Thymus (tissue), 11 donors: ENCODE measurements around the gene BAHD1. TPM values are rescaled to one million over a fixed set of nuclear protein-coding genes. Genes with fewer than 3 reads are reported as not detected.

Experiments
- DNase-seq, 9 donors: peaks; one replicate each; pipeline ENCODE4 v3.0.0-alpha.2; 2013; ENCODE audit warnings: low spot score in 9 of 9, low read depth in 6 of 9, missing footprints in 1 of 9
- H3K27ac ChIP-seq, 2 donors: one replicate each; pipeline ENCODE4 v1.5.1; 2013; ENCODE audit warnings: control low read depth in 1 of 2, low read depth in 1 of 2, low read length in 1 of 2, mild to moderate bottlenecking in 1 of 2, moderate library complexity in 1 of 2
- H3K27me3 ChIP-seq, 2 donors: one replicate each; pipeline ENCODE4 v1.5.1; 2013; ENCODE audit warnings: low read length in 1 of 2; ENCODE audit not compliant: control insufficient read depth in 2 of 2, insufficient read depth in 1 of 2
- H3K36me3 ChIP-seq, 2 donors: one replicate each; pipeline ENCODE4 v1.5.1; 2013; ENCODE audit warnings: low read length in 1 of 2, mild to moderate bottlenecking in 1 of 2, moderate library complexity in 1 of 2; ENCODE audit not compliant: control insufficient read depth in 2 of 2, insufficient read depth in 2 of 2
- H3K4me1 ChIP-seq, 2 donors: one replicate each; pipeline ENCODE4 v1.5.1; 2013; ENCODE audit warnings: low read length in 2 of 2; ENCODE audit not compliant: control insufficient read depth in 2 of 2, insufficient read depth in 2 of 2
- H3K4me3 ChIP-seq, 2 donors: one replicate each; pipeline ENCODE4 v1.5.1; 2013; ENCODE audit warnings: low read length in 2 of 2, control low read depth in 1 of 2, mild to moderate bottlenecking in 1 of 2
- H3K9me3 ChIP-seq, 2 donors: one replicate each; pipeline ENCODE4 v1.5.1; 2013; ENCODE audit warnings: low read length in 1 of 2, mild to moderate bottlenecking in 1 of 2; ENCODE audit not compliant: control insufficient read depth in 2 of 2, insufficient read depth in 1 of 2
- WGBS: extraction: QIAGEN DNeasy Blood & Tissue Kit; methylation state at CpG from one replicate; pipeline ENCODE4 v1.1.7; 2013; 5-methylcytosine and 5-hydroxymethylcytosine counted together
- polyA plus RNA-seq: library from polyadenylated mRNA; stranded (reverse); fragments of 200-250 nt; gene quantifications from one replicate; pipeline ENCODE4 v1.2.3, GENCODE V29; 2013
- total RNA-seq: library from RNA; stranded (reverse); fragments of 120-200 nt; gene quantifications from one replicate; pipeline ENCODE4 v1.2.4, GENCODE V29; 2013
- donor health status: healthy.

Gene BAHD1
- total and polyA plus RNA-seq, 2 donors, result 9.4 to 19.1 TPM

- 92% methylated on average over 7 of the region's 7 CpGs for WGBS
- peaks cover 0 to 5% of the 10 kb centered on the region in 2 donors for H3K27me3 ChIP-seq
- no peak for DNase-seq
- H3K4me1 ChIP-seq, result peaks cover 3 to 19% of the 10 kb centered on the region in 2 donors
- no peak overlapping the region for H3K4me3 ChIP-seq
- H3K36me3 ChIP-seq, result peaks cover 31 to 47% of the 10 kb centered on the region in 2 donors
- no peaks in the 10 kb centered on the region for H3K9me3 ChIP-seq
- H3K27ac ChIP-seq, result no peak overlapping the region
Observed at GRCh38 chr15:40466426-40467260, 25.9 kb downstream of the BAHD1 start.

GRCh38 chr15:40467261-40467615 is 26.5 kb downstream of the BAHD1 start:
- no peak for DNase-seq
- no peak overlapping the region for H3K27ac ChIP-seq
- H3K4me1 ChIP-seq, result peaks cover 7 to 24% of the 10 kb centered on the region in 2 donors
- no peak overlapping the region for H3K4me3 ChIP-seq
- peaks cover 28 to 42% of the 10 kb centered on the region in 2 donors for H3K36me3 ChIP-seq
- H3K27me3 ChIP-seq, result peaks cover 0 to 7% of the 10 kb centered on the region in 2 donors
- no peaks in the 10 kb centered on the region for H3K9me3 ChIP-seq

GRCh38 chr15:40468898-40469331 is 28.2 kb downstream of the BAHD1 start:
- H3K4me1 ChIP-seq, result peaks cover 11 to 25% of the 10 kb centered on the region in 2 donors
- H3K4me3 ChIP-seq, result no peak overlapping the region
- no peak for DNase-seq
- H3K27me3 ChIP-seq, result peaks cover 0 to 7% of the 10 kb centered on the region in 2 donors
- no peak overlapping the region for H3K27ac ChIP-seq
- no peaks in the 10 kb centered on the region for H3K9me3 ChIP-seq
- peaks cover 21 to 31% of the 10 kb centered on the region in 2 donors for H3K36me3 ChIP-seq
- WGBS, result 95% methylated on average over 4 of the region's 4 CpGs

- 96% methylated on average over 7 of the region's 7 CpGs for WGBS
Observed at GRCh38 chr15:40469776-40470390, 29.1 kb downstream of the BAHD1 start.

GRCh38 chr15:40470423-40471104 is 29.8 kb downstream of the BAHD1 start, which contains the start of gene CHST14:
TSS of gene CHST14 (plus strand) at chr15:40470984. CDS start at chr15:40471214, 230 bp downstream.
- H3K4me1 ChIP-seq, result peaks cover 11 to 21% of the 10 kb centered on the region in 2 donors
- H3K27me3 ChIP-seq, result peaks cover 0 to 7% of the 10 kb centered on the region in 2 donors
- H3K9me3 ChIP-seq, result no peaks in the 10 kb centered on the region
- H3K36me3 ChIP-seq, result peaks cover 7 to 15% of the 10 kb centered on the region in 2 donors
- peak within 1 kb of the TSS; percentile 47 to 61 for H3K27ac ChIP-seq
- H3K4me3 ChIP-seq, result peak within 1 kb of the TSS; percentile 61 to 87
- peak in 6 of 9 donors; percentile 42 to 80 (median 58) for DNase-seq
- 9% methylated on average over 52 of the region's 52 CpGs for WGBS

More at GRCh38 chr15:40469776-40470390, 29.1 kb downstream of the BAHD1 start:
- Histone ChIP-seq H3K4me3 (peak overlapping the region in 1 of 2 donors; percentile 41), H3K4me1 (peaks cover 11 to 22% of the 10 kb centered on the region in 2 donors), H3K36me3 (peaks cover 13 to 22% of the 10 kb centered on the region in 2 donors), H3K27me3 (peaks cover 0 to 7% of the 10 kb centered on the region in 2 donors), H3K27ac (peak overlapping the region in 1 of 2 donors; percentile 20), H3K9me3 (no peaks in the 10 kb centered on the region)
- DNase-seq, result no peak

- Histone ChIP-seq H3K27ac (peak overlapping the region in 1 of 2 donors; percentile 48), H3K9me3 (no peaks in the 10 kb centered on the region), H3K27me3 (peaks cover 0 to 7% of the 10 kb centered on the region in 2 donors), H3K36me3 (peaks cover 0 to 10% of the 10 kb centered on the region in 2 donors), H3K4me3 (peak overlapping the region; percentile 61 to 87), H3K4me1 (peaks cover 11 to 19% of the 10 kb centered on the region in 2 donors)
- peak in 1 of 9 donors; percentile 37 for DNase-seq
- under 1% methylated on average over 60 of the region's 60 CpGs for WGBS
Observed at GRCh38 chr15:40471105-40471807, 30.5 kb downstream of the BAHD1 start.

- Histone ChIP-seq H3K9me3 (no peaks in the 10 kb centered on the region), H3K27ac (no peak overlapping the region), H3K4me3 (peak overlapping the region; percentile 61 to 87), H3K36me3 (peaks cover 0 to 5% of the 10 kb centered on the region in 2 donors), H3K4me1 (peaks cover 11 to 19% of the 10 kb centered on the region in 2 donors), H3K27me3 (peaks cover 0 to 7% of the 10 kb centered on the region in 2 donors)
- WGBS, result 11% methylated on average over 16 of the region's 16 CpGs
- DNase-seq, result peak in 1 of 9 donors; percentile 34
Observed at GRCh38 chr15:40471808-40472150, 31.0 kb downstream of the BAHD1 start.

GRCh38 chr15:40472171-40472727 is 31.5 kb downstream of the BAHD1 start:
- H3K27ac ChIP-seq, result no peak overlapping the region
- H3K4me1 ChIP-seq, result peaks cover 11 to 19% of the 10 kb centered on the region in 2 donors
- H3K4me3 ChIP-seq, result peak overlapping the region in 1 of 2 donors; percentile 87
- no peaks in the 10 kb centered on the region for H3K9me3 ChIP-seq
- no peak for DNase-seq
- peaks cover 0 to 2% of the 10 kb centered on the region in 2 donors for H3K36me3 ChIP-seq
- H3K27me3 ChIP-seq, result peaks cover 0 to 7% of the 10 kb centered on the region in 2 donors
- 85% methylated on average over 9 of the region's 9 CpGs for WGBS
